ENCODE data around the gene HIC2.
"Not testable (repeated sequence)": the region's sequence is repeated elsewhere in the genome, so short reads cannot be mapped to it uniquely, and the experiment has no call there.

The HIC2 gene

GRCh38 chr22:21435998-21436810, 19.0 kb downstream of the HIC2 start:
- DNase-seq: not testable (repeated sequence)

GRCh38 chr22:21438013-21438412, 20.8 kb downstream of the HIC2 start:
- not testable (repeated sequence) for DNase-seq

GRCh38 chr22:21440018-21440636, 23.0 kb downstream of the HIC2 start:
- DNase-seq: not testable (repeated sequence)

GRCh38 chr22:21440676-21441075, 23.5 kb downstream of the HIC2 start:
- DNase-seq: not testable (repeated sequence)

GRCh38 chr22:21441170-21441569, 24.0 kb downstream of the HIC2 start:
- DNase-seq: not testable (repeated sequence)

GRCh38 chr22:21442123-21442522, 25.0 kb downstream of the HIC2 start:
- DNase-seq: not testable (repeated sequence)

GRCh38 chr22:21442646-21443045, 25.5 kb downstream of the HIC2 start:
- DNase-seq: not testable (repeated sequence)

- DNase-seq: no peak
Observed at GRCh38 chr22:21443057-21443734, 26.0 kb downstream of the HIC2 start.

- DNase-seq: no peak
Observed at GRCh38 chr22:21443735-21444421, 26.7 kb downstream of the HIC2 start.

- no peak for DNase-seq
Observed at GRCh38 chr22:21444701-21445436, 27.7 kb downstream of the HIC2 start.

- DNase-seq: no peak
Observed at GRCh38 chr22:21445437-21446127, 28.4 kb downstream of the HIC2 start.

- DNase-seq: no peak
Observed at GRCh38 chr22:21446128-21446826, 29.1 kb downstream of the HIC2 start.

- DNase-seq: no peak
Observed at GRCh38 chr22:21446827-21447690, 29.9 kb downstream of the HIC2 start.

- no peak for DNase-seq
Observed at GRCh38 chr22:21447694-21448402, 30.7 kb downstream of the HIC2 start.

GRCh38 chr22:21448627-21449416, 31.7 kb downstream of the HIC2 start:
- DNase-seq: no peak

GRCh38 chr22:21449531-21450319, 32.6 kb downstream of the HIC2 start:
- no peak for DNase-seq

- DNase-seq: no peak
Observed at GRCh38 chr22:21450320-21450831, 33.2 kb downstream of the HIC2 start.

Measured in NCI-H446 treated with DMSO at 0.1 percent for 48 hours (cell line).